DND-41 (cell line): Measurements from ENCODE around the gene DCUN1D2.

Experiments used
- EZH2 ChIP-seq: IDR thresholded peaks from 3 replicates; pipeline ENCODE4 v1.6.1; 2012; ENCODE audit warnings: borderline replicate concordance, low read depth, mild to moderate bottlenecking, moderate library complexity, low read length, inconsistent platforms; ENCODE audit not compliant: severe bottlenecking
- TF ChIP-seq, protein P1 (sequence below): IDR thresholded peaks from 2 replicates; pipeline ENCODE4 v1.5.1; 2012; ENCODE audit warnings: borderline replicate concordance, low read length, moderate library complexity, mild to moderate bottlenecking; ENCODE audit not compliant: poor library complexity, severe bottlenecking; ENCODE audit errors: extremely low read depth

DNA sequence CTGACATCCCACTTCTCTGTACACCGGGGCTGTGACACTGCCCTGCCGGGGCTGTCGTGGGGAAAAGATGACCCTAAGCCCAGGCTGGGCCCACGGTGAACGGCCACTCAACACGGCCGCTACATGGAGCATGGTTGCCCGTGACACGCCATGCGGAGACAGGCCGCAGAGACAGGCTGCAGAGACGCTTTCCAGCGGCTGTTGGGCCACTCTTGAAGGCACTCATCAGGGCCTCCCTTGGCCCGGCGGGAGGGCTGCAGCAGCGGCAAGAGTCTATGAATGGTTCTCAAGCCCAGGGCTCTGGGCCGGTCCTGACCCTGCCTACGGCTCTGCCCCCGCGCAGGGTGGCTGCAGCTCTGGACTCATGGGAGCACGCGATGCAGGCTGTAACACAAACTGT is 59.3 kb downstream of the DCUN1D2 start:
- TF ChIP-seq, protein P1, sequence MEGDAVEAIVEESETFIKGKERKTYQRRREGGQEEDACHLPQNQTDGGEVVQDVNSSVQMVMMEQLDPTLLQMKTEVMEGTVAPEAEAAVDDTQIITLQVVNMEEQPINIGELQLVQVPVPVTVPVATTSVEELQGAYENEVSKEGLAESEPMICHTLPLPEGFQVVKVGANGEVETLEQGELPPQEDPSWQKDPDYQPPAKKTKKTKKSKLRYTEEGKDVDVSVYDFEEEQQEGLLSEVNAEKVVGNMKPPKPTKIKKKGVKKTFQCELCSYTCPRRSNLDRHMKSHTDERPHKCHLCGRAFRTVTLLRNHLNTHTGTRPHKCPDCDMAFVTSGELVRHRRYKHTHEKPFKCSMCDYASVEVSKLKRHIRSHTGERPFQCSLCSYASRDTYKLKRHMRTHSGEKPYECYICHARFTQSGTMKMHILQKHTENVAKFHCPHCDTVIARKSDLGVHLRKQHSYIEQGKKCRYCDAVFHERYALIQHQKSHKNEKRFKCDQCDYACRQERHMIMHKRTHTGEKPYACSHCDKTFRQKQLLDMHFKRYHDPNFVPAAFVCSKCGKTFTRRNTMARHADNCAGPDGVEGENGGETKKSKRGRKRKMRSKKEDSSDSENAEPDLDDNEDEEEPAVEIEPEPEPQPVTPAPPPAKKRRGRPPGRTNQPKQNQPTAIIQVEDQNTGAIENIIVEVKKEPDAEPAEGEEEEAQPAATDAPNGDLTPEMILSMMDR: no peak
- TF ChIP-seq EZH2: no peak
